VCaP (cell line): ENCODE results near the gene LIMK1.

Experiments used
- H3K27ac ChIP-seq: fragments of 450-650 bp; 2 replicates; pipeline ENCODE4 v1.5.1; 2017
- CTCF ChIP-seq: fragments of 450-650 bp; conservative IDR thresholded peaks from 2 replicates; pipeline ENCODE4 v1.5.1; 2017; ENCODE audit warnings: mild to moderate bottlenecking, moderate library complexity

LIMK1 gene

GRCh38 chr7:74058486-74058885, 25.1 kb upstream of the LIMK1 start:
- no peak for TF ChIP-seq CTCF
- H3K27ac ChIP-seq: 0 out of 2 replicates have a peak overlapping the region, but pooled peaks have one; percentile 73

GRCh38 chr7:74059037-74059436, 24.6 kb upstream of the LIMK1 start:
- H3K27ac ChIP-seq: peak overlapping the region; percentile 73
- TF ChIP-seq CTCF: no peak

GRCh38 chr7:74059681-74060588, 23.7 kb upstream of the LIMK1 start:
- H3K27ac ChIP-seq: peak overlapping the region; percentile 73
- TF ChIP-seq CTCF: no peak; the same call in 1 of the 2 replicates

GRCh38 chr7:74061840-74062539, 21.6 kb upstream of the LIMK1 start:
- H3K27ac ChIP-seq: peak overlapping the region; percentile 33; the same call in 1 of the 2 replicates
- TF ChIP-seq CTCF: no peak

DNA sequence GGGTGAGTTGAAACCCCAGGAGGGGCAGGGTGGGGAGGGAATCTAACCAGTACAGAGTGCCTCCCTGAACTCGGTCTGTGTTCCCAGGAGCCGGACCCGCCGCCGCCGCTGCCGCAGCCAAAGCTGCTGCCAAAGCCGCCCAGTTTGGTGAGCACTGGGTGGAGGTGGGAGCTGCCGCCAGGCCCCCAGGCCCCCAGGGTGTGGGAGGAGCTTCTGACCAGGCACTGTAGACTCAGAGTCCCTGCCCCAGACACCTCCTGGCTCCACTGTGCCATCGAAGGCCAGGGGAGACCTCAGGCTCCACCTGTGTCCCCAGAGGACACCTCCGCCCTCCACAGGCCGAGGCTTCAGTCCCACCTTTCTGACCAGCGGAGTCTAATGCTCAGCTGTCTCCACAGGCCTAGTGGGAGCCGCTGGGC, 20.4 kb upstream of the LIMK1 start:
- TF ChIP-seq CTCF: no peak
- no peak overlapping the region for H3K27ac ChIP-seq

- TF ChIP-seq CTCF: no peak
- H3K27ac ChIP-seq: no peak overlapping the region
Measured at GRCh38 chr7:74063646-74064045, 20.0 kb upstream of the LIMK1 start.

GRCh38 chr7:74064696-74065095, 18.9 kb upstream of the LIMK1 start:
- TF ChIP-seq CTCF: no peak
- H3K27ac ChIP-seq: no peak overlapping the region
